ENCODE measurements around the gene THADA. TPM values are rescaled to one million over a fixed set of nuclear protein-coding genes. Genes with fewer than 3 reads are reported as not detected.

The THADA gene
- total RNA-seq, 1 donor from 2014 or later: 33.8 TPM

- Mint-ChIP-seq H3K4me1 (peaks cover 38% of the 10 kb centered on the region), H3K27ac (ENCODE audit: unreplicated experiment) (peak overlapping the region; percentile 78), H3K27me3 (ENCODE audit: low read depth) (no peaks in the 10 kb centered on the region), H3K4me3 (no peak overlapping the region), H3K9me3 (peaks cover 2% of the 10 kb centered on the region), H3K36me3 (ENCODE audit: low read depth) (peaks cover 5% of the 10 kb centered on the region)
- TF ChIP-seq CTCF (conservative IDR thresholded peaks at IDR 0.05): no peak
- no peak for DNase-seq (ENCODE audit: low read depth, low spot score)
Observed at GRCh38 chr2:43333656-43334144, 262.1 kb downstream of the THADA start.

GRCh38 chr2:43333101-43333655 lies 262.7 kb downstream of the THADA start:
- no peak for DNase-seq (ENCODE audit: low read depth, low spot score)
- Mint-ChIP-seq H3K4me1 (peaks cover 35% of the 10 kb centered on the region), H3K4me3 (peak overlapping the region; percentile 3), H3K36me3 (ENCODE audit: low read depth) (no peaks in the 10 kb centered on the region), H3K27ac (ENCODE audit: unreplicated experiment) (peak overlapping the region; percentile 9), H3K27me3 (ENCODE audit: low read depth) (no peaks in the 10 kb centered on the region), H3K9me3 (no peaks in the 10 kb centered on the region)
- TF ChIP-seq CTCF (conservative IDR thresholded peaks at IDR 0.05): no peak

GRCh38 chr2:43332653-43333052 lies 263.2 kb downstream of the THADA start:
- H3K4me3 Mint-ChIP-seq: peak overlapping the region; percentile 3
- TF ChIP-seq CTCF (conservative IDR thresholded peaks at IDR 0.05): no peak

GRCh38 chr2:43331422-43331821 lies 264.4 kb downstream of the THADA start:
- no peak overlapping the region for H3K4me3 Mint-ChIP-seq

More at GRCh38 chr2:43332653-43333052, 263.2 kb downstream of the THADA start:
- DNase-seq (ENCODE audit: low read depth, low spot score): no peak
- H3K4me1 Mint-ChIP-seq: peaks cover 35% of the 10 kb centered on the region
- no peaks in the 10 kb centered on the region for H3K36me3 Mint-ChIP-seq (ENCODE audit: low read depth)
- H3K27me3 Mint-ChIP-seq (ENCODE audit: low read depth): no peaks in the 10 kb centered on the region
- no peaks in the 10 kb centered on the region for H3K9me3 Mint-ChIP-seq
- H3K27ac Mint-ChIP-seq (ENCODE audit: unreplicated experiment): peak overlapping the region; percentile 9

GRCh38 chr2:43329637-43330036 lies 266.2 kb downstream of the THADA start:
- no peak overlapping the region for H3K4me3 Mint-ChIP-seq
- no peak for TF ChIP-seq CTCF (conservative IDR thresholded peaks at IDR 0.05)
- H3K4me1 Mint-ChIP-seq: peaks cover 41% of the 10 kb centered on the region
- no peak overlapping the region for H3K27ac Mint-ChIP-seq (ENCODE audit: unreplicated experiment)
- peaks cover 20% of the 10 kb centered on the region for H3K36me3 Mint-ChIP-seq (ENCODE audit: low read depth)
- no peak for DNase-seq (ENCODE audit: low read depth, low spot score)
- no peaks in the 10 kb centered on the region for H3K27me3 Mint-ChIP-seq (ENCODE audit: low read depth)
- H3K9me3 Mint-ChIP-seq: peaks cover 12% of the 10 kb centered on the region

More at GRCh38 chr2:43331422-43331821, 264.4 kb downstream of the THADA start:
- no peak for DNase-seq (ENCODE audit: low read depth, low spot score)
- H3K9me3 Mint-ChIP-seq: peaks cover 2% of the 10 kb centered on the region
- TF ChIP-seq CTCF (conservative IDR thresholded peaks at IDR 0.05): no peak
- peaks cover 26% of the 10 kb centered on the region for H3K4me1 Mint-ChIP-seq
- no peak overlapping the region for H3K27ac Mint-ChIP-seq (ENCODE audit: unreplicated experiment)
- H3K36me3 Mint-ChIP-seq (ENCODE audit: low read depth): peaks cover 7% of the 10 kb centered on the region
- no peaks in the 10 kb centered on the region for H3K27me3 Mint-ChIP-seq (ENCODE audit: low read depth)
